IPS DF 6.9 (cell line): ENCODE measurements around the gene MRC2.

Experiments used
- DNase-seq: peaks from one replicate; pipeline ENCODE4 v3.0.0-alpha.2; 2013; ENCODE audit warnings: low read depth, low spot score
- H3K27ac ChIP-seq: one replicate; pipeline ENCODE4 v1.5.1; 2013; ENCODE audit warnings: low read length, control low read depth
- H3K27me3 ChIP-seq: 2 replicates; pipeline ENCODE4 v1.6.1; 2013; ENCODE audit warnings: mild to moderate bottlenecking, low read length; ENCODE audit not compliant: control insufficient read depth, insufficient read depth
- H3K36me3 ChIP-seq: 2 replicates; pipeline ENCODE4 v1.6.1; 2013; ENCODE audit warnings: low read length; ENCODE audit not compliant: control insufficient read depth, insufficient read depth
- H3K4me1 ChIP-seq: 2 replicates; pipeline ENCODE4 v1.6.1; 2013; ENCODE audit warnings: low read length; ENCODE audit not compliant: control insufficient read depth, insufficient read depth
- H3K4me3 ChIP-seq: 2 replicates; pipeline ENCODE4 v1.5.1; 2013; ENCODE audit warnings: mild to moderate bottlenecking, low read length
- H3K9me3 ChIP-seq: 2 replicates; pipeline ENCODE4 v1.6.1; 2013; ENCODE audit warnings: low read length, inconsistent platforms; ENCODE audit not compliant: control insufficient read depth, insufficient read depth
- WGBS: extraction: QIAGEN DNeasy Blood & Tissue Kit; methylation state at CpG from one replicate; pipeline ENCODE4 v1.1.7; 2013; ENCODE audit warnings: mixed read lengths, missing lambda C conversion rate; ENCODE audit not compliant: insufficient read length, insufficient coverage; 5-methylcytosine and 5-hydroxymethylcytosine counted together

Gene MRC2

DNA sequence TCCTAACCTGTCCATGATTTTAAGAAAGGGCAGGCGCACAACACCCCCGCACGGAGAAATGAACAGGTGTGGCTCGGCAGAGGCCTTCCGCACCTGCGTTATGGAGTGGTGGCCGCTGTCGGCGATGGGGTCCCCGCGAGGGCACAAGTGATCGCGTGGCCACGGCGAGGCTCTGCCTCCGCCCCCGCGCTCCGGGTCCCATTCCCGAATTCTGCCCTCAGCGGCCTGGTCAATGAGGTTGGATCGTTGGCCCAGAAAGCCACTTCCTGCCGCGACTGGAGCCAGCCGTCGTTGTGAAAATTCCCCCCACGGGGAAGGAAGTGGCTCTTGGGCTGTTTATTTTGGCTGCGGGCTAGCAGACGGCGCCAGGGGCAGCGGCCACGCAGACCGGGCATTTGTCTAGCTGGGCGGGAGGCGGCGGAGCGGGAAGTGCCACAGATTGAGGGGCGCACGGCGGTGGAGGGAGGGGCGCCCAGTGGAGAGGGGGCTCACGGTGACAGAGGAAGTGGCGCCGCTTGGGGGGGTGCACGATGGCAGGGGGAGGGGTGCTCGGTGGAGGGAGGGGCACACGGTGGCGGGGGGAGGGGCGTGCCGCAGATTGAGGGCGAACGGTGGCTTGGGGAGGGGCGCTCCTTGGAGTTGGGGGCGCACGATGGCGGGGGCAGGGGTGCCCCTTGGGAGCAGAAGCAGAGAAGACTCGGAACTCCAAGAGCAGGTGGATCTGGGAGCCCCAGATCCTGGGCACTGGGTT lies 25.0 kb downstream of the MRC2 start:
- no peaks in the 10 kb centered on the region for H3K36me3 ChIP-seq
- no peaks in the 10 kb centered on the region for H3K27me3 ChIP-seq
- H3K9me3 ChIP-seq, result no peaks in the 10 kb centered on the region
- peaks cover 5% of the 10 kb centered on the region for H3K4me1 ChIP-seq
- H3K4me3 ChIP-seq, result peak overlapping the region; percentile 23; the same call in 1 of the 2 replicates
- H3K27ac ChIP-seq, result no peak overlapping the region
- DNase-seq, result no peak
- WGBS, result no CpG with 5 or more reads among the region's 57 CpGs

DNA sequence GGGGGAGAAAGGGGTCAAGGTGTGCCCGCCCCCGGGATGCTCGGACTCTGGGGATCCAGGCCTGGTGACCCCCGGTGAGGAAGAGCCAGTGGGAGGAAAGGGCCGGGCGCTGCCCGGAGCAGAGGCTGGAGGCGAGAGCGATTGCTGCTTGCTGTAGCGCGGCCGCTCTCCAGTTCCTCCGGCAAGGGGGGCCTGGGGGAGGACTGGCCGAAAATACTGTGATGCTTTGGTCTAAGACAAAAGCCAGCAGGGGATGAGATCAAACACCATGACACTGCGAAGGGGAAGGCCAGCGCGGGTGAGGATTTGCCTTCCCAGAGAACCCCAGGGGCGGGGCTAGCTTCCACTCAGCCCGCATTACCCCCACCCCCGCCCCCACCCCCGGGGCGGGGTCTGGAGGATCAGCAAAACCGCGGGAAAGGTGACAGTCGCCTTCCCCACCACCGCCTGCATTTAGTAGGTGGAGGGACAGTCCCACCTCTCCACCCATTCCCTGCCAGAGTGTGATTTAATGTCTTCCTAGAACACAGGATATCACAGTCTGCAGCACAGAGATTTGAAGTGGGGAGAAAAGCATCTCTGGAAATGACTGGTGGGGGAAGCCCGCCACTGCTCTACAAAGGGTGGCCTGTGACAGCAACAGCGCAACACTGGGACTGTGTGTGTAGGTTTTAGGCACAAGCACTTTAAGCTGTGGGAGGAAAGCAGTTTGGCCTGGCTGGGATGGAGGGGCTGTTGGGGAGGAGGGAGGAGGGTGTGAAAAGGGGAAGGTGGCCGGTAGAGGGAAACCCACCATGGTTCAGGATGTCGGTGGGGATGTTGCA lies 25.7 kb downstream of the MRC2 start:
- no peak for DNase-seq
- Histone ChIP-seq H3K27ac (no peak overlapping the region), H3K9me3 (no peaks in the 10 kb centered on the region), H3K36me3 (no peaks in the 10 kb centered on the region), H3K27me3 (no peaks in the 10 kb centered on the region), H3K4me1 (peaks cover 5% of the 10 kb centered on the region), H3K4me3 (peak overlapping the region; percentile 23; the same call in 1 of the 2 replicates)
- no CpG with 5 or more reads among the region's 30 CpGs for WGBS

DNA sequence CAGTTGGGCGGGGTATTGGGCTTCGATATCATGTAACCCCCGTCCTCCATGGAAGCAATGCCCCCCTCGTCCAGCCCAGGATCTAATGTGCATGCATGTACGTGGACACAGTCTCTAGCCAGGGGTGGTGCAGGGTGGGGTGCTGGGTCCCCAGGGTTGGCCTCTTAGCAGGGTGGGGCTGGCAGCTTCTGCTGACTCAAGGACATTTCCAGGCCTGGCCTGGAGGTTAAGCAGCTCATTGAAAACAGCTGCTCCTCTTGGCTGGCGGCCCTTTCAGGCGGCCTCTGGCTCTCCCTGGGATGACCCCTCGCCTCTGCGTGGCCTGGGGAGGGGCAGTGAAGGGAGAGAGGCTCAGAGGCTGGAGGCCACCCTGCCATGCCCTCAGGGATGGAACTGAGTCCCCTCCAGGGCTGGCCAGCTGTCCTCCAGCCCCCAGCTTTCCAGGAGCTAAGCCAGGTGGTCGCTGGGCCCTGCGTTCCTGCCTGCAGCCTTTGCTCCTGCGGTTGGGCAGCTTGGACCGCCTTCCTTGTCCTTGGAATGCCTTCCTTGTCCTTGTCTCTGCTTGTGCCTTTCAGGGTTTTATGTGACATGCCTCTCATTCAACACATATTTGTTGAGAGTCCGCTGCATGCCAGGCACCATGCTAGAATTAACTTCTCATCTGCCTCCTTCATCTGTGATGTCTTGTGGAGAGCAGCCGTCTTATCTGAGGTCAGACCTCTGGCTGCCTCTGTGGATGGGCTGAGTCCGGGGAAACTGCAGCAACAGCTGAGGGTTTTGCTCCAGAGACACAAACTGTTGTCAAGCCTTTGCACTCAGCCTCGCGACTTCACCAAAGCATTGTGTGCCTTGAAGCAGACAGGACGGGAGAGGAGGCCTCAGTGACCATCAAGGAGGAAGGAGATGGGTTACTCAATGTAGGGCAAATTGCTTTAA lies 26.6 kb downstream of the MRC2 start:
- H3K4me3 ChIP-seq, result no peak overlapping the region
- no peak overlapping the region for H3K27ac ChIP-seq
- no peak for DNase-seq
- H3K27me3 ChIP-seq, result no peaks in the 10 kb centered on the region
- no peaks in the 10 kb centered on the region for H3K9me3 ChIP-seq
- no peaks in the 10 kb centered on the region for H3K36me3 ChIP-seq
- no CpG with 5 or more reads among the region's 19 CpGs for WGBS
- H3K4me1 ChIP-seq, result peaks cover 5% of the 10 kb centered on the region; the same call in 1 of the 2 replicates

DNA sequence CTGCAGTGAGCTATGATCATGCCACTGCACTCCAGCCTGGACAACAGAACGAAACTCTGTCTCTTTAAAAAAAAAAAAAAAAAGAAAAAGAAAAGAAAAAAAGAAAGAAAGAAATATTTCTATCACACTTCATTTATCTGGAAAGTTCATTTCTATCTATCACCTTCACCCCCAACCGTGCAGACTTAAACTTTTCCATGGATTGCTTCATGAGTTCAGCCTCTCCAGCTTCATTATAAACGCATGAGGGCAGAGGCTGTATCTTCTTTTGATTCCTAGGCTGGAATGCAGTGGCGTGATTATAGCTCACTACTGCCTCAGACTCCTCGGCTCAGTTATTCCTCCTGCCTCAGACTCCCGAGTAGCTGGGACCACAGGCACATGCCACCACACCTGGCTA lies 28.2 kb downstream of the MRC2 start:
- H3K9me3 ChIP-seq, result no peaks in the 10 kb centered on the region
- WGBS, result no CpG with 5 or more reads among the region's 6 CpGs
- no peak for DNase-seq
- no peaks in the 10 kb centered on the region for H3K36me3 ChIP-seq
- no peaks in the 10 kb centered on the region for H3K27me3 ChIP-seq
- H3K27ac ChIP-seq, result no peak overlapping the region
- H3K4me1 ChIP-seq, result peaks cover 5% of the 10 kb centered on the region; the same call in 1 of the 2 replicates
- H3K4me3 ChIP-seq, result no peak overlapping the region

DNA sequence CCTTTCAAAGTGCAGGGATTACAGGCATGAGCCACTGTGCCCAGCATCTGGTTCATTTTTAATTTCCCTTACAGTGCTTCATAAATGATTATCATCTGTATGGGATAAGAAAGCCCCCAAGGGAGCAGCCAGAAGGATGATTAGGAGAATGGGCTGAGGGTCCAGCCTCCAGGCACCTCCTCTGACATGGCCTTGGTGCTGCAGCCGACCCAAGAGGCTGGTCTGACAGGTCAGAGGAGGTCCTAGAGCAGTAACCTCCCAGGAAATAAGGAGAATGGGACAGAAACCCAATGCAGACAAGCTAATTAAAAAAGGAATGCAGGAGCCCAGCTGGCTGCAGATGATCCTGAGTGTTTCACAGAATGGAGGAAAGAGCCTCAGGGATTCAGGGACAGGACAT lies 29.0 kb downstream of the MRC2 start:
- Histone ChIP-seq H3K36me3 (no peaks in the 10 kb centered on the region), H3K27ac (no peak overlapping the region), H3K4me1 (peaks cover 5% of the 10 kb centered on the region; the same call in 1 of the 2 replicates), H3K4me3 (no peak overlapping the region), H3K27me3 (no peaks in the 10 kb centered on the region), H3K9me3 (no peaks in the 10 kb centered on the region)
- WGBS, result no CpG with 5 or more reads among the region's 1 CpG
- DNase-seq, result no peak

DNA sequence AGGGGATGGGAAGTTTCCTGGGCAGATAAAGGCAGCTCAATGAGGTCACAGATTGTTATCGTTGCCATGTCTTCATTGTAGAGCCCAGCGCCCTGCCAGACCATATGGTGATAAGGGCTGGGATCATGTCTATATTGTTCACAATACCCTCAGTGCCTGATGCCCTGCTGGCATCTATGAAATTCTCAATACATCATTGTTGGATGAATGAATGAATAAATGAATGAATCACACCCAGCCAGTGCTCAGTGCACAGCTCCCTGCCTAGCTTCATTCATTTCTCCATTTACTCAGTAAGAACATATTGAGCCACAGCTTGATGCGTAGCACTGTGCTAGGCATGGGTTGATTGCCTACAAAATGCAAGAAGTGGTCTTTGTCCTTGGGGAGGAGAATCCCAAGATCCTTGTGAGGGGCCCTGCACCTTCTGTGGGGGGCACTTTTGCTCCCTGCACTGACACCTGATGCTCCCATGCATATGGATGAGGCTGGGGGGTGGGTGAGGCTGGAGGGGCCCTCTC lies 29.7 kb downstream of the MRC2 start:
- no peak overlapping the region for H3K27ac ChIP-seq
- H3K4me3 ChIP-seq, result no peak overlapping the region
- no peak for DNase-seq
- no peaks in the 10 kb centered on the region for H3K27me3 ChIP-seq
- no peaks in the 10 kb centered on the region for H3K36me3 ChIP-seq
- H3K4me1 ChIP-seq, result peaks cover 5% of the 10 kb centered on the region; the same call in 1 of the 2 replicates
- no CpG with 5 or more reads among the region's 3 CpGs for WGBS
- no peaks in the 10 kb centered on the region for H3K9me3 ChIP-seq

DNA sequence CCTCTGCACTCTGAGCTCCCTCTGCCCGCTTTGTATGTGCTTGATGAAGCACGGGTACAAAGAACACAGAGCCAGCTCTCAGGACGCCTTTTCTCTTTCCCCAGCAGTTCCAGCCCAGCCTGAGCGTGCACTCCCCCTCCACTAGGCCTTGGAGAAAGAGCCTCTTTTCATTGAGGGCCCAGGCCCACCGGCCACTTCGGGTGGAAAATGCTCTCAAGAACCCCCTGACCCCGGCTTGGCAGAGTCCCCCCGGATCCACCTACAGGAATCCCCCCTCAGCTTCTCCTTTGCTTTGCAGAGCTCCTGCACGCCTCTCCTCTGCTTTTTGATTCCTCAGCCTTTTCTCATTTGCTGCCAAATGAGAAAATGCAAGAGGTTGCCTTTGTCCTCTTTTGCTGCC lies 30.2 kb downstream of the MRC2 start:
- H3K4me3 ChIP-seq, result no peak overlapping the region
- H3K27me3 ChIP-seq, result no peaks in the 10 kb centered on the region
- H3K4me1 ChIP-seq, result peaks cover 5% of the 10 kb centered on the region; the same call in 1 of the 2 replicates
- H3K9me3 ChIP-seq, result no peaks in the 10 kb centered on the region
- H3K27ac ChIP-seq, result no peak overlapping the region
- DNase-seq, result no peak
- H3K36me3 ChIP-seq, result no peaks in the 10 kb centered on the region
- no CpG with 5 or more reads among the region's 9 CpGs for WGBS

DNA sequence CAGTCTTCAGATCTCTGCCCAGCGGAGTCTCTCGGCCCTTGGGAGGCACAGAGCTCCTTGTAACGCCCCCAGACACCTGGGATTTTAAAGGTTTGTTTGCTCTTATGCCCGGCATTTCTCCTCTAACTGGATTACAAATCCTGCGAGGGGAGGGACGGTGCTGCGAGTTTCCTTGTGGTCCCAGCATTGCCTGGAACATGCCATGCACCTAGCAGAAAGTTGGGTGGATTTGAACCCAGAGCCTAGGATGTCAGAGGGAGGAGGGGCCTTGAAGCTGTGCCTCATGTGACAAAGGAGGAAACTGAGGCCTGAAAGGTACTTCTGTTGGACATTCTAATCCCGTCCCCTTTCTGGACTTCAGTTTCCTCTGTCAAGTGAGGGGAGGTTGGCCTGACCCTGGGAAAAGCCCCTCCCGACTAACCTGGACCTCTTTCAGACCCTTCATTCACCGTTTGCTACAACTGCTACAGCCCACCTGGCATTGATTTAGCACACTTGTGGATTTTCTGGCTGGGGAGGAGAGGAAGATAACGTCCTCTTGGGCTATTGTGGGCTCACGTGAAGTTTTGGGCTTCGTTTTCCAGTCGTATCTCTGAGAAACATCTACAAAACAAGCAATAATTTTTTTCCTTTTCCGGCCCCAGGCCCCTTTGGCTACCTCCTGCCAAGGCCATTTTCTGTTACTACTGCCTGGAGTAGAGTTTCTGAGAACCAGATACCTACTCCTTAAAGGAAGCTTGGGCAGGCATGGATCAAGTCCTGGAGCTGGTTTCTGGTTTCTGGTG lies 30.9 kb downstream of the MRC2 start:
- H3K27ac ChIP-seq, result no peak overlapping the region
- H3K4me1 ChIP-seq, result peaks cover 4% of the 10 kb centered on the region; the same call in 1 of the 2 replicates

DNA sequence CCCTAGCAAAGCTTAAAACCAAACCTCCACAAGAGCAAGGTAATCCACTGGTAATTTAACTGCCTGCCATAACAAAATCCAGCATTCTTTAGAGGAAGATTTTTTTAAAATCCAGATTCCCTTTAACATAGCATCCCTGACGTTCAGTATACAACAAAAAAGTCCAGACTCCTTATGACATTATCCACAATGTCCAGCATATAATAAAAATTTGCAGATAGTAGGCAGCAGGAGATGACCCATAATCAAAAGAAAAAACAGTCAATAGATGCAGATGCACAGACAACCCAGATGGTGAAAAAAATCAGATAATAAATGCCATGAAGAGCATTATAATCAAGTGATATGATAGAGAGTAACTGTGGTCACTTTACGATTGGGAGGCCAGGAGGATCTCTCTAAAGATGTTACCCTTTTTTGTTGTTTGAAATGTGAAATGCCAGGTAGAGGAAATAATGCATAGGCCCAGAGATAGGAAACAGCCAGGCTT lies 33.2 kb downstream of the MRC2 start:
- Histone ChIP-seq H3K27me3 (no peaks in the 10 kb centered on the region), H3K4me1 (no peaks in the 10 kb centered on the region), H3K27ac (no peak overlapping the region), H3K4me3 (no peak overlapping the region), H3K9me3 (no peaks in the 10 kb centered on the region), H3K36me3 (no peaks in the 10 kb centered on the region)
- no CpG with 5 or more reads among the region's 2 CpGs for WGBS
- no peak for DNase-seq

More for the DNA sequence above, 30.9 kb downstream of the MRC2 start:
- Histone ChIP-seq H3K36me3 (no peaks in the 10 kb centered on the region), H3K9me3 (no peaks in the 10 kb centered on the region), H3K4me3 (no peak overlapping the region), H3K27me3 (no peaks in the 10 kb centered on the region)
- no peak for DNase-seq
- no CpG with 5 or more reads among the region's 15 CpGs for WGBS
